Neural cell (in vitro differentiated cells): ENCODE data around the gene GABRD.

ENCODE experiments used
- CTCF ChIP-seq: fragments of 450-650 bp; IDR thresholded peaks from 2 replicates; pipeline ENCODE4 v1.5.1; 2014; ENCODE audit warnings: antibody characterized with exemption, mild to moderate bottlenecking, moderate library complexity; ENCODE audit not compliant: poor library complexity, severe bottlenecking
- EZH2 ChIP-seq: fragments of 200-600, 300-800 bp; shearing (Covaris generic), sonication (generic); IDR thresholded peaks from 2 replicates; pipeline ENCODE4 v1.6.1; 2014; ENCODE audit warnings: antibody characterized with exemption, low read length, borderline replicate concordance, mild to moderate bottlenecking; ENCODE audit not compliant: insufficient read depth, poor library complexity, severe bottlenecking
- MXI1 ChIP-seq: fragments of 450-650 bp; conservative IDR thresholded peaks from 2 replicates; pipeline ENCODE4 v1.6.1; 2014; ENCODE audit warnings: antibody characterized with exemption, mild to moderate bottlenecking; ENCODE audit not compliant: poor library complexity, severe bottlenecking
- POLR2AphosphoS5 ChIP-seq: IDR thresholded peaks from 2 replicates; pipeline ENCODE4 v1.6.1; 2012

DNA sequence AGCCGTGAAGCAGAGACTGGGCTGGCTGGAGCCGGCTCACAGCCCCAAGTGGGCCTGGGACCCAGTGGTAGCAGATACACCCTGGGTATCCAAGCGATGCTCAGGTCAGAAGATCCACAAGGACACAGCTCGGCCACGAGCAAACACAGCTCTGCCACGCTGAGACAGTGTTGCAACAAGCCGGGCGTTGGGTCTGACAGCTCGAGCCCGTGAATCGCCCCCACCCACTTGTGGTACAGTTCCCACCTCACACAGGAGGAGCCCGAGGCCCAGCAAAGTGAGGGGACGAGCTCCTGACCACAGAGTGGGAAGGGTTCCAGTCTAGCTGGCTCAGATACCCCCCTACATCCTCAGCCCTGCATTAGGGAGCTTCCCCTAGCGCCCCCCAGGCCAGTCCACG is 22.2 kb downstream of the GABRD start:
- TF ChIP-seq CTCF, result no peak
- no peak for TF ChIP-seq MXI1
- TF ChIP-seq EZH2, result no peak
- no peak for TF ChIP-seq POLR2AphosphoS5
